A549 (cell line): ENCODE results near the gene ERVMER34-1.

Experiments used
- POLR2A ChIP-seq: IDR thresholded peaks from 2 replicates; pipeline ENCODE4 v1.6.1; 2012; ENCODE audit warnings: mild to moderate bottlenecking, low read length
- ZC3H11A ChIP-seq: fragments of 450-650 bp; IDR thresholded peaks from 2 replicates; pipeline ENCODE4 v1.6.1; 2014; ENCODE audit warnings: antibody characterized with exemption, mild to moderate bottlenecking

- TF ChIP-seq POLR2A (peak; percentile 14; the same call in 1 of the 2 replicates), ZC3H11A (no peak)
These were observed 39.4 kb downstream of the ERVMER34-1 start for GRCh38 chr4:52711834-52712250.
